WTC11 (cell line): ENCODE data around the gene PSMD1.

ENCODE experiments used
- ETV6 ChIP-seq: sonication (generic); formaldehyde crosslinking; IDR thresholded peaks from 2 replicates; pipeline ENCODE4 v1.8.1; 2022; ENCODE audit warnings: mild to moderate bottlenecking, missing genetic modification reagents
- FOXJ3 ChIP-seq: sonication (generic); formaldehyde crosslinking; IDR thresholded peaks from 2 replicates; pipeline ENCODE4 v1.9.0; 2021; ENCODE audit warnings: missing genetic modification reagents, mild to moderate bottlenecking, borderline replicate concordance
- IRF1 ChIP-seq: sonication (generic); formaldehyde crosslinking; IDR thresholded peaks from 2 replicates; pipeline ENCODE4 v1.8.0; 2023; ENCODE audit warnings: missing genetic modification reagents
- MAX ChIP-seq: sonication (generic); formaldehyde crosslinking; IDR thresholded peaks from 2 replicates; pipeline ENCODE4 v1.8.0; 2022; ENCODE audit warnings: mild to moderate bottlenecking, missing genetic modification reagents
- NFYB ChIP-seq: sonication (generic); formaldehyde crosslinking; conservative IDR thresholded peaks from 2 replicates; pipeline ENCODE4 v1.8.0; 2022; ENCODE audit warnings: low read depth, missing genetic modification reagents
- SOX15 ChIP-seq: fragments of 250-450 bp; sonication (Bioruptor Pico); IDR thresholded peaks from 2 replicates; pipeline ENCODE4 v1.9.0; 2021; ENCODE audit warnings: mild to moderate bottlenecking
- TP53 ChIP-seq: sonication (generic); formaldehyde crosslinking; IDR thresholded peaks from 2 replicates; pipeline ENCODE4 v1.8.1; 2023; ENCODE audit warnings: mild to moderate bottlenecking, missing genetic modification reagents
- TF ChIP-seq, protein P1 (sequence below): fragments of 200-600 bp; IDR thresholded peaks from 2 replicates; pipeline ENCODE4 v1.8.0; 2022; ENCODE audit warnings: antibody characterized with exemption
- TF ChIP-seq, protein P2 (sequence below): sonication (generic); formaldehyde crosslinking; IDR thresholded peaks from 2 replicates; pipeline ENCODE4 v1.8.0; 2022; ENCODE audit warnings: mild to moderate bottlenecking, missing genetic modification reagents

DNA sequence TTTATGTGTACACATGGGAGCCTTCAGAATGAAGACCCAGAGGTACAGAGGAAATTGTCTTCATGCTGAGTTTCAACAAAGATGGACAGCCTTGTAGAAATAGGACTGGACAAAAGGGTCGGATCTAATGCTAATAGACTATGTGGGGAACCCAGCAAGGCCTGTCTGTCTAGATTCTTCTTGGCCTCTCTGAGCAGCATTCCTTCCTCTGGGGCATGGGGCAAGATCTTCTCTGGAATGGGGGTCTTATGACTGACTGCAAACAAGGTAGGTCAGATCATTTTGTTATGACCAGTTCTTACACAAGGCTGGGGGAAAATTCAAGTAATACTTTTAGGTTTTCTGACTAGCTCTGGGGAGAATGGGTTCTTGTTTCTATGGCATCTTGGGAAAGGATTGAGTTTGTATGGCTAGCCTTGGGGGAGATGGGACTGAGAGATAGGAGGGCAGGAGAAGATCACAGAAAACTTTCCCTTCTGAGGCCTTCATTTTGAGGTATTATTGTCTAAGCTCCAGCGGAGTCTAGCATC lies 46.4 kb upstream of the PSMD1 start:
- TF ChIP-seq, protein P1, sequence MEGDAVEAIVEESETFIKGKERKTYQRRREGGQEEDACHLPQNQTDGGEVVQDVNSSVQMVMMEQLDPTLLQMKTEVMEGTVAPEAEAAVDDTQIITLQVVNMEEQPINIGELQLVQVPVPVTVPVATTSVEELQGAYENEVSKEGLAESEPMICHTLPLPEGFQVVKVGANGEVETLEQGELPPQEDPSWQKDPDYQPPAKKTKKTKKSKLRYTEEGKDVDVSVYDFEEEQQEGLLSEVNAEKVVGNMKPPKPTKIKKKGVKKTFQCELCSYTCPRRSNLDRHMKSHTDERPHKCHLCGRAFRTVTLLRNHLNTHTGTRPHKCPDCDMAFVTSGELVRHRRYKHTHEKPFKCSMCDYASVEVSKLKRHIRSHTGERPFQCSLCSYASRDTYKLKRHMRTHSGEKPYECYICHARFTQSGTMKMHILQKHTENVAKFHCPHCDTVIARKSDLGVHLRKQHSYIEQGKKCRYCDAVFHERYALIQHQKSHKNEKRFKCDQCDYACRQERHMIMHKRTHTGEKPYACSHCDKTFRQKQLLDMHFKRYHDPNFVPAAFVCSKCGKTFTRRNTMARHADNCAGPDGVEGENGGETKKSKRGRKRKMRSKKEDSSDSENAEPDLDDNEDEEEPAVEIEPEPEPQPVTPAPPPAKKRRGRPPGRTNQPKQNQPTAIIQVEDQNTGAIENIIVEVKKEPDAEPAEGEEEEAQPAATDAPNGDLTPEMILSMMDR, result no peak
- TF ChIP-seq MAX (CRISPR knock-in tag), result no peak
- TF ChIP-seq SOX15, result no peak
- TF ChIP-seq ETV6, result no peak
- TF ChIP-seq IRF1 (CRISPR knock-in tag), result no peak
- TF ChIP-seq TP53, result no peak
- TF ChIP-seq, protein P2, sequence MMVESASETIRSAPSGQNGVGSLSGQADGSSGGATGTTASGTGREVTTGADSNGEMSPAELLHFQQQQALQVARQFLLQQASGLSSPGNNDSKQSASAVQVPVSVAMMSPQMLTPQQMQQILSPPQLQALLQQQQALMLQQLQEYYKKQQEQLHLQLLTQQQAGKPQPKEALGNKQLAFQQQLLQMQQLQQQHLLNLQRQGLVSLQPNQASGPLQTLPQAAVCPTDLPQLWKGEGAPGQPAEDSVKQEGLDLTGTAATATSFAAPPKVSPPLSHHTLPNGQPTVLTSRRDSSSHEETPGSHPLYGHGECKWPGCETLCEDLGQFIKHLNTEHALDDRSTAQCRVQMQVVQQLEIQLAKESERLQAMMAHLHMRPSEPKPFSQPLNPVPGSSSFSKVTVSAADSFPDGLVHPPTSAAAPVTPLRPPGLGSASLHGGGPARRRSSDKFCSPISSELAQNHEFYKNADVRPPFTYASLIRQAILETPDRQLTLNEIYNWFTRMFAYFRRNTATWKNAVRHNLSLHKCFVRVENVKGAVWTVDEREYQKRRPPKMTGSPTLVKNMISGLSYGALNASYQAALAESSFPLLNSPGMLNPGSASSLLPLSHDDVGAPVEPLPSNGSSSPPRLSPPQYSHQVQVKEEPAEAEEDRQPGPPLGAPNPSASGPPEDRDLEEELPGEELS (CRISPR knock-in tag), result no peak
- TF ChIP-seq NFYB (CRISPR knock-in tag), result no peak
- TF ChIP-seq FOXJ3 (CRISPR knock-in tag), result no peak
